Sigmoid colon (tissue), 7 donors: ENCODE measurements around the gene SLC2A13. TPM values are rescaled to one million over a fixed set of nuclear protein-coding genes. Genes with fewer than 3 reads are reported as not detected.

Source experiments
- DNase-seq: peaks from one replicate; pipeline ENCODE4 v3.0.0-alpha.2; 2019
- H3K27ac ChIP-seq, 4 donors: fragments of 200-600 bp; sonication (generic); one replicate each; pipeline ENCODE4 v1.5.1; 2016 to 2019; ENCODE audit warnings: mild to moderate bottlenecking in 1 of 4
- H3K27me3 ChIP-seq, 3 donors: fragments of 200-600 bp; sonication (generic); one replicate each; pipeline ENCODE4 v1.5.1; 2019; ENCODE audit warnings: mild to moderate bottlenecking in 1 of 3
- H3K36me3 ChIP-seq, 4 donors: fragments of 200-600 bp; sonication (generic); one replicate each; pipeline ENCODE4 v1.5.1; 2016 to 2019
- H3K4me1 ChIP-seq, 4 donors: fragments of 200-600 bp; sonication (generic); one replicate each; pipeline ENCODE4 v1.5.1; 2017 to 2019
- H3K4me3 ChIP-seq, 4 donors: fragments of 200-600 bp; sonication (generic); one replicate each; pipeline ENCODE4 v1.5.1; 2017 to 2019; ENCODE audit warnings: mild to moderate bottlenecking in 2 of 4, moderate library complexity in 1 of 4
- H3K9me3 ChIP-seq, 4 donors: fragments of 200-600 bp in 3 of 4; sonication (generic) in 3 of 4; one replicate each; pipeline versions ENCODE4 v1.5.1 to v1.6.1; 2013 to 2019
- CTCF ChIP-seq, 4 experiments: fragments of 450-650 bp in 3 of 4; fragments of 200-600 bp in 1 of 4; IDR thresholded peaks; one replicate each; pipeline ENCODE4 v1.5.1; 2016 to 2019; ENCODE audit warnings: antibody characterized with exemption in 4 of 4, mild to moderate bottlenecking in 3 of 4, moderate library complexity in 2 of 4
- EP300 ChIP-seq, 4 donors: sonication (generic); formaldehyde crosslinking; IDR thresholded peaks; one replicate each; pipeline ENCODE4 v1.6.1; 2017; ENCODE audit warnings: antibody characterized with exemption in 4 of 4
- POLR2A ChIP-seq, 2 donors: fragments of 450-650 bp; IDR thresholded peaks; one replicate each; pipeline ENCODE4 v1.6.1; 2016; ENCODE audit warnings: antibody characterized with exemption in 2 of 2, mild to moderate bottlenecking in 2 of 2, moderate library complexity in 2 of 2
- POLR2AphosphoS5 ChIP-seq, 4 donors: sonication (generic); formaldehyde crosslinking; IDR thresholded peaks; one replicate each; pipeline ENCODE4 v1.6.1; 2017; ENCODE audit warnings: antibody characterized with exemption in 4 of 4
- WGBS, 2 donors: extraction: QIAGEN DNeasy Blood & Tissue Kit; methylation state at CpG; one replicate each; pipeline ENCODE4 v1.1.7; 2013; 5-methylcytosine and 5-hydroxymethylcytosine counted together
- intact Hi-C: fragments of 100-400 bp; cut with DNase I; formaldehyde crosslinking; loops from one replicate; pipeline ENCODE4 v1.15.1; 2023
- polyA plus RNA-seq, 3 donors: library from polyadenylated mRNA; stranded (reverse); fragments of 200-250 nt; gene quantifications; one replicate each; pipeline ENCODE4 v1.2.3, GENCODE V29; 2013
- total RNA-seq, 4 donors: library from RNA; depleted of rRNA; stranded (reverse); fragments of >200 nt; gene quantifications; one replicate each; pipeline ENCODE4 v1.1.0, GENCODE V29; 2016
- donor health status: healthy with polysubstance abuse.
- donor health status: Bipolar disorder and iron deficiency.
- donor health status: healthy.

SLC2A13 gene
- total and polyA plus RNA-seq, 7 donors = 1.8 to 32.3 (median 20.2) TPM

GRCh38 chr12:40117818-40118217, 11.9 kb upstream of the SLC2A13 start:
- no peaks in the 10 kb centered on the region for H3K27me3 ChIP-seq
- DNase-seq = no peak
- WGBS, 2 donors = 64 to 66% methylated on average over 3 of the region's 3 CpGs
- peaks cover 0 to under 1% (median 0%) of the 10 kb centered on the region in 4 donors for H3K9me3 ChIP-seq
- H3K36me3 ChIP-seq = no peaks in the 10 kb centered on the region
- no peak overlapping the region for H3K27ac ChIP-seq
- H3K4me3 ChIP-seq = no peak overlapping the region
- intact Hi-C loops = no loop called here
- TF ChIP-seq POLR2A (IDR thresholded peaks at IDR 0.05) (no peak), EP300 (IDR thresholded peaks at IDR 0.05) (no peak), CTCF (IDR thresholded peaks at IDR 0.05) (no peak), POLR2AphosphoS5 (IDR thresholded peaks at IDR 0.05) (no peak)
- no peaks in the 10 kb centered on the region for H3K4me1 ChIP-seq

- no peak for TF ChIP-seq EP300 (IDR thresholded peaks at IDR 0.05)
- TF ChIP-seq POLR2A (IDR thresholded peaks at IDR 0.05) = no peak
- TF ChIP-seq CTCF (IDR thresholded peaks at IDR 0.05) = no peak
- TF ChIP-seq POLR2AphosphoS5 (IDR thresholded peaks at IDR 0.05) = no peak
- peaks cover 0 to 13% (median 10%) of the 10 kb centered on the region in 4 donors for H3K4me1 ChIP-seq
- DNase-seq = no peak
- H3K4me3 ChIP-seq = no peak overlapping the region
- H3K27ac ChIP-seq = no peak overlapping the region
- H3K36me3 ChIP-seq = no peaks in the 10 kb centered on the region
- intact Hi-C loops = no loop called here
- H3K9me3 ChIP-seq = peaks cover 0 to 2% (median 0%) of the 10 kb centered on the region in 4 donors
- WGBS, 2 donors = 86 to 91% methylated on average over 1 of the region's 1 CpG
- H3K27me3 ChIP-seq = no peaks in the 10 kb centered on the region
Observed at GRCh38 chr12:40110586-40110985, 4.7 kb upstream of the SLC2A13 start.

- Histone ChIP-seq H3K27ac (no peak overlapping the region), H3K36me3 (no peaks in the 10 kb centered on the region), H3K4me3 (peak overlapping the region in 2 of 4 donors; percentile 99 to 100), H3K9me3 (peaks cover 0 to 2% (median 0%) of the 10 kb centered on the region in 4 donors), H3K4me1 (peaks cover 0 to 34% (median 26%) of the 10 kb centered on the region in 4 donors), H3K27me3 (no peaks in the 10 kb centered on the region)
- DNase-seq = no peak
- intact Hi-C loops = loop anchor here (1.0 to 10.0 kb wide), 4 partner anchors 56 to 663 kb away; partner anchors contain the start of gene KIF21A
- TF ChIP-seq CTCF (IDR thresholded peaks at IDR 0.05) (peak in 1 of 4 experiments; percentile 13), POLR2A (IDR thresholded peaks at IDR 0.05) (no peak)
- 71 to 81% methylated on average over 29 of the region's 29 CpGs for WGBS, 2 donors
Observed at GRCh38 chr12:40107803-40108620, 2.1 kb upstream of the SLC2A13 start.

DNA sequence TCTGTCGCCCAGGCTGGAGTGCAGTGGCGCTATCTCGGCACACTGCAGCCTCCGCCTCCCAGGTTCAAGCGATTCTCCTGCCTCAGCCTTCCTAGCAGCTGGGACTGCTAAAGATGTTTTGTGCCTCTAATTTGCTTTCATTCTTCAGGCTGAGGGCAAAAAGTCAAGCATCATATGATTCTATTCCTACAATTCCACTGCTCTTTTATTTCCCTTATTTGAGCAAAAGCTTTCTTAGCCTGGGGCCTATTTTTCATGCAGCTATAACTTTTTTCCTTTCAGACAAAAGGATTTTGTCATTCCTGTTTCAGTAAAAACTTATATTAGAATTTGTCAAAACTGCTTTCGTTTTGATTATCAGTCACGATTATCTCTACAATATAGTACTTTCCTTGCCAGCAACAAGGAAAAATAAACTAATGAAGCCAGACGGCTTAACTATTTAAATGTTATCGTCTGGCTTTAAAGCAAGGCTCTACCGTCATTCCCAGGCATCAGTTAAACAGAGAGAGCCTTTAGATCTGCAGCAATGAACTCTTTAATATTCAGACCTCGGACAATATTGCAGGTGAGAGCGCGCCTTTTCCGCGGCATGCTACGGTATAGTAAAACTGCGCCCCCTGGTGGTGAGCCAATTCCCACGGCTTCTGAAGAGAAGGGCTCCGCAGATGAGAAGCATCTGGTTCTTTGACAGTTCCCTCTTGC, 1.4 kb upstream of the SLC2A13 start:
- no peaks in the 10 kb centered on the region for H3K9me3 ChIP-seq
- no peaks in the 10 kb centered on the region for H3K36me3 ChIP-seq
- peaks cover 0 to 40% (median 30%) of the 10 kb centered on the region in 4 donors for H3K4me1 ChIP-seq
- H3K4me3 ChIP-seq = peak overlapping the region; percentile 13 to 100 (median 72)
- DNase-seq = peak; percentile 95
- H3K27me3 ChIP-seq = no peaks in the 10 kb centered on the region
- 22 to 25% methylated on average over 19 of the region's 19 CpGs for WGBS, 2 donors
- intact Hi-C loops = loop anchor here (1.0 to 10.0 kb wide), 4 partner anchors 55 to 662 kb away; partner anchors contain the start of gene KIF21A
- TF ChIP-seq CTCF (IDR thresholded peaks at IDR 0.05) (peak; percentile 71 to 89 (median 86)), POLR2A (IDR thresholded peaks at IDR 0.05) (no peak), EP300 (IDR thresholded peaks at IDR 0.05) (no peak), POLR2AphosphoS5 (IDR thresholded peaks at IDR 0.05) (peak in 3 of 4 donors; percentile 36 to 58 (median 57))
- peak overlapping the region; percentile 83 to 95 (median 91) for H3K27ac ChIP-seq
